ENCODE data around the gene GTF2H3. TPM values are rescaled to one million over a fixed set of nuclear protein-coding genes. Genes with fewer than 3 reads are reported as not detected.

The GTF2H3 gene
- total RNA-seq, 3 donors from 2014 or later = 20.6 to 24.4 (median 22.6) TPM

- TF ChIP-seq, protein P1, sequence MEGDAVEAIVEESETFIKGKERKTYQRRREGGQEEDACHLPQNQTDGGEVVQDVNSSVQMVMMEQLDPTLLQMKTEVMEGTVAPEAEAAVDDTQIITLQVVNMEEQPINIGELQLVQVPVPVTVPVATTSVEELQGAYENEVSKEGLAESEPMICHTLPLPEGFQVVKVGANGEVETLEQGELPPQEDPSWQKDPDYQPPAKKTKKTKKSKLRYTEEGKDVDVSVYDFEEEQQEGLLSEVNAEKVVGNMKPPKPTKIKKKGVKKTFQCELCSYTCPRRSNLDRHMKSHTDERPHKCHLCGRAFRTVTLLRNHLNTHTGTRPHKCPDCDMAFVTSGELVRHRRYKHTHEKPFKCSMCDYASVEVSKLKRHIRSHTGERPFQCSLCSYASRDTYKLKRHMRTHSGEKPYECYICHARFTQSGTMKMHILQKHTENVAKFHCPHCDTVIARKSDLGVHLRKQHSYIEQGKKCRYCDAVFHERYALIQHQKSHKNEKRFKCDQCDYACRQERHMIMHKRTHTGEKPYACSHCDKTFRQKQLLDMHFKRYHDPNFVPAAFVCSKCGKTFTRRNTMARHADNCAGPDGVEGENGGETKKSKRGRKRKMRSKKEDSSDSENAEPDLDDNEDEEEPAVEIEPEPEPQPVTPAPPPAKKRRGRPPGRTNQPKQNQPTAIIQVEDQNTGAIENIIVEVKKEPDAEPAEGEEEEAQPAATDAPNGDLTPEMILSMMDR (IDR thresholded peaks at IDR 0.05) = no peak
- Histone ChIP-seq H3K9me3 (no peaks in the 10 kb centered on the region), H3K4me1 (ENCODE audit: low read depth) (no peaks in the 10 kb centered on the region), H3K36me3 (ENCODE audit: low read depth) (no peaks in the 10 kb centered on the region), H3K4me3 (no peak overlapping the region)
- ATAC-seq = no peak
- DNase-seq = no peak
- intact Hi-C loops (cut with DNase I, micrococcal nuclease) = no loop called here
These were observed 56.7 kb downstream of the GTF2H3 start for GRCh38 chr12:123690191-123690840.

DNA sequence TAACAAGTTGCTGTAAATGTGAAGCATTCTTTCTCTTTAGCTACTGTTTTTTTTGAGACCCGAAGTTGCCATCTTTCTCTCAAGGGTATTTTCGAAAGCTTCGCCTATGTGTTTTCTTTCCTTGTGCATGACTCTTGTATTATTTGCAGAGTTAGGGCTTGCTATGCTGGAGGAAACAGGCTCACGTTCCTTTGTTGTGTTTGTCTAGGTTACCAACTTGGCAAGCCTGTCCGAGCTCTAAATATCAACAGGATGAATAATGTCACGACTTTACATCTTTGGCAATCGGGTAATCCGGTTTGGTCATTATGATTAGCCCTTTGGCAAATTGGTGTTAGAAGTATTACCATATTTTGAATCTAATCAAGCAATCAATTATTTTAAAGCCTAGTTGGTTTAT, 62.6 kb downstream of the GTF2H3 start:
- DNase-seq = no peak
- Histone ChIP-seq H3K4me3 (no peak overlapping the region), H3K4me1 (ENCODE audit: low read depth) (no peaks in the 10 kb centered on the region), H3K9me3 (no peaks in the 10 kb centered on the region), H3K36me3 (ENCODE audit: low read depth) (no peaks in the 10 kb centered on the region)
- TF ChIP-seq, protein P1 (IDR thresholded peaks at IDR 0.05) = no peak
- intact Hi-C loops (cut with DNase I, micrococcal nuclease) = no loop called here
- ATAC-seq = peak; percentile 53

DNA sequence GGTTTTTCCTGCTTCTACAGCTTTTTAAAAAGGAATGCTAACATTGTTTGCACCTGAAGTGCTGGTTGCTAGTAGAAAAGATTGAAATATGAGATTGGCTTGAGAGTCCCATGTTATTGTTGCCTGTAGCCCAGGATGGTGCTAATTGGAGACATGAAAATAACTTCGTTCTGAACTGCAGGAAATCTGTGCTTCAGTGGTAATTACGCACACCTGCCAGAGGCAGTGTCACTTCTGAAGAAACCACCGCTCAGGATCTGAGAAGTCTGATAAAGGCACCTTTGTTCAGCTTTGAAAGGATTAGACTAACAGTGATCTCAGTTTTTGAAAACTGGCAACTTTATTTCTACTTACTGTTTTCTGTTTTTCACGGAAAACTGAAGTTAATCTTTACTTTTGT, 63.0 kb downstream of the GTF2H3 start:
- ATAC-seq (peak; percentile 73), DNase-seq (no peak)
- Histone ChIP-seq H3K36me3 (ENCODE audit: low read depth) (no peaks in the 10 kb centered on the region), H3K9me3 (no peaks in the 10 kb centered on the region), H3K4me3 (no peak overlapping the region), H3K4me1 (ENCODE audit: low read depth) (no peaks in the 10 kb centered on the region)
- TF ChIP-seq, protein P1 (IDR thresholded peaks at IDR 0.05) = no peak
- intact Hi-C loops (cut with DNase I, micrococcal nuclease) = no loop called here

- no peaks in the 10 kb centered on the region for H3K9me3 ChIP-seq
- TF ChIP-seq, protein P1 (IDR thresholded peaks at IDR 0.05) = no peak
- no peak for ATAC-seq
- intact Hi-C loops (cut with DNase I, micrococcal nuclease) = no loop called here
- no peaks in the 10 kb centered on the region for H3K4me1 ChIP-seq (ENCODE audit: low read depth)
- H3K4me3 ChIP-seq = no peak overlapping the region
- DNase-seq = no peak
- no peaks in the 10 kb centered on the region for H3K36me3 ChIP-seq (ENCODE audit: low read depth)
These were observed 72.3 kb downstream of the GTF2H3 start for GRCh38 chr12:123705935-123706334.

- no peak for ATAC-seq
- no peaks in the 10 kb centered on the region for H3K9me3 ChIP-seq
- no peaks in the 10 kb centered on the region for H3K36me3 ChIP-seq (ENCODE audit: low read depth)
- H3K4me1 ChIP-seq (ENCODE audit: low read depth) = no peaks in the 10 kb centered on the region
- TF ChIP-seq, protein P1 (IDR thresholded peaks at IDR 0.05) = no peak
- no peak for DNase-seq
- no peak overlapping the region for H3K4me3 ChIP-seq
- intact Hi-C loops (cut with DNase I, micrococcal nuclease) = no loop called here
These were observed 73.8 kb downstream of the GTF2H3 start for GRCh38 chr12:123707466-123707865.

Other genes starting within 250 kb of the GTF2H3 start
- gene KMT5A, start 249.7 kb upstream of the GTF2H3 start, total RNA-seq = 10 to 100 TPM; 39.9 to 42.9 (median 41.0) TPM
- 1 to 10 TPM in 2 of 3 donors, under 1 TPM in 1; 0.72 to 4.3 (median 1.6) TPM for gene RILPL2, start 197.1 kb upstream of the GTF2H3 start, total RNA-seq
- gene SNRNP35, start 175.7 kb upstream of the GTF2H3 start, total RNA-seq = 10 to 100 TPM; 20.8 to 26.3 (median 21.5) TPM
- gene RILPL1, start 100.1 kb upstream of the GTF2H3 start, total RNA-seq = 10 to 100 TPM in 1 of 3 donors, 1 to 10 TPM in 2; 2.5 to 17.8 (median 3.0) TPM
- gene TMED2, start 49.3 kb upstream of the GTF2H3 start, total RNA-seq = 100 to 1,000 TPM; 194 to 248 (median 216) TPM
- gene DDX55, start 31.7 kb upstream of the GTF2H3 start, total RNA-seq = 10 to 100 TPM; 16.0 to 17.2 (median 16.8) TPM
- 10 to 100 TPM; 37.7 to 48.0 (median 42.9) TPM for gene EIF2B1, start 143 bp upstream of the GTF2H3 start, total RNA-seq
- gene TCTN2, start 37.3 kb downstream of the GTF2H3 start, total RNA-seq = 1 to 10 TPM; 5.2 to 9.0 (median 6.2) TPM
- 10 to 100 TPM; 24.9 to 32.8 (median 30.5) TPM for gene ATP6V0A2, start 78.5 kb downstream of the GTF2H3 start, total RNA-seq
- under 1 TPM; 0.29 to 0.63 (median 0.29) TPM for gene DNAH10, start 128.5 kb downstream of the GTF2H3 start, total RNA-seq